Measurements from ENCODE around the gene UFC1.

Gene UFC1

DNA sequence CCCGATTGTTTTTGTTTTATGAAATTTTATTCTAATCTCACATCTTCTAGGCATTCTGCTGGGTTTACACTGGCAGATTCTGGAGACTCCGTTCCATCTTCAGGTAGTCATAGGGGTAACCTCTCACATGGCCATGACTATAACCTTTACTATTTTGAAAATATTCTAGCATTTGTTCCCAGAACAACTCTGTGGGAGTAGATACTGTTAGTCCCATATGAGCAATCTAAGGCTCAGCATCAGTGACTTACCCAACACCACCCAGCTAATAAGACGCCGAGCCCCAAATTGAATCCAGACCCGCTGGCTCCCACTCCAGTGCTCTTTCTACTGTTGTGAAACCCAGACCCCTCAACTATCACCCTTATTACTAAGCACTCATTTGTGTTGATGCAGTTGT is 35.3 kb downstream of the UFC1 start:
- H3K4me3 ChIP-seq (ENCODE audit: control insufficient read depth, low read depth, low read length), result no peak overlapping the region
- TF ChIP-seq, protein P1, sequence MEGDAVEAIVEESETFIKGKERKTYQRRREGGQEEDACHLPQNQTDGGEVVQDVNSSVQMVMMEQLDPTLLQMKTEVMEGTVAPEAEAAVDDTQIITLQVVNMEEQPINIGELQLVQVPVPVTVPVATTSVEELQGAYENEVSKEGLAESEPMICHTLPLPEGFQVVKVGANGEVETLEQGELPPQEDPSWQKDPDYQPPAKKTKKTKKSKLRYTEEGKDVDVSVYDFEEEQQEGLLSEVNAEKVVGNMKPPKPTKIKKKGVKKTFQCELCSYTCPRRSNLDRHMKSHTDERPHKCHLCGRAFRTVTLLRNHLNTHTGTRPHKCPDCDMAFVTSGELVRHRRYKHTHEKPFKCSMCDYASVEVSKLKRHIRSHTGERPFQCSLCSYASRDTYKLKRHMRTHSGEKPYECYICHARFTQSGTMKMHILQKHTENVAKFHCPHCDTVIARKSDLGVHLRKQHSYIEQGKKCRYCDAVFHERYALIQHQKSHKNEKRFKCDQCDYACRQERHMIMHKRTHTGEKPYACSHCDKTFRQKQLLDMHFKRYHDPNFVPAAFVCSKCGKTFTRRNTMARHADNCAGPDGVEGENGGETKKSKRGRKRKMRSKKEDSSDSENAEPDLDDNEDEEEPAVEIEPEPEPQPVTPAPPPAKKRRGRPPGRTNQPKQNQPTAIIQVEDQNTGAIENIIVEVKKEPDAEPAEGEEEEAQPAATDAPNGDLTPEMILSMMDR (conservative IDR thresholded peaks at IDR 0.05; ENCODE audit: control insufficient read depth, insufficient read depth, low read depth, low read length), result no peak
- DNase-seq (ENCODE audit: low read depth), result peak; percentile 99

DNA sequence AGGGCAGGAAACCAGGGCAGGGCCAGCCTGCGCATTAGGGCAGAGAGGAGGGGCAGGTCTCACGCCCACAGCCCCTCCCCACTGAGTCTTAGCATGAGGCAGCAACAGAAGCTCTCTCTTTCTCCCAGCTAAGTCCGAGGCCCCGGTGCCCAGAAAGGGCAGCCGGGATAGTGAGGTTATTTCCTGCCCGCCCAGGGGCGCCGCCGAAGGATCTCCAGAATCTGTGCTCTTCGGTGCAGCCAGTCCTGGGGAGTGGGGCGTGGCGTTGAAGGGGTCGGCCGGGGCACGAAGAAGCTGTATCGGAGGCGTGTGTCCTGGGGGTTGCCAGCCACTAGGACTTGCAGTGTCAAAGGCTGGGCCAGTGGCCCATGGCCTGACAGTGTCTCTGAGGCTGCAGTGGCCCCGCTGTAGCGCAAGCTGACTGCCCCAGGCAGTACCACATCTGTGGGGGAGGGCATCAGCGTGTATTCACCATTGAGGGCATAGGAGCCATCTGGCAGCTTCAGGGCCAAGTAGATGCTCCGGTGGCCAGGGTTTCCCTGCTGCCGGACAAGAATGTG is 37.3 kb downstream of the UFC1 start:
- TF ChIP-seq, protein P1 (conservative IDR thresholded peaks at IDR 0.05; ENCODE audit: control insufficient read depth, insufficient read depth, low read depth, low read length), result no peak
- DNase-seq (ENCODE audit: low read depth), result peak; percentile 33
- H3K4me3 ChIP-seq (ENCODE audit: control insufficient read depth, low read depth, low read length), result no peak overlapping the region

DNA sequence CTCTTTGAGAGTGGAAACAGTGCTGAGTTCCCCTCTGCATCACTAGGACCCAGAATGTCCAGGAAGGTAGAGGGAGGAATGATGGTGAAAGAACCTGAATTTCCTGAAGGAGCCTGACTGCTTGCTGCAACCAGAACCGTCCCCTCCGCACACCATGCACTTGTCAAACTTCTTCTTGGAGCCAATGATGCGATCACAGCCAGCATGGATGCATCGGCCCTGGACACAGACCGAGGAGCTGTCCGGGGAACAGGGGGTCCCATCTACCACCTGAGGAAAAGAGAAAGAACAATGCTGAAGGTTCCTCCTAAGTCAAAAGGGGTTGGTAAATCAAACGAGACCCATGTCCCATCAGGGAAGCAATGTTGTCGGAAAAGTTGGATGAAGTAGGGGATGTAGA is 38.2 kb downstream of the UFC1 start:
- H3K4me3 ChIP-seq (ENCODE audit: control insufficient read depth, low read depth, low read length), result no peak overlapping the region
- DNase-seq (ENCODE audit: low read depth), result no peak
- TF ChIP-seq, protein P1 (conservative IDR thresholded peaks at IDR 0.05; ENCODE audit: control insufficient read depth, insufficient read depth, low read depth, low read length), result no peak

DNA sequence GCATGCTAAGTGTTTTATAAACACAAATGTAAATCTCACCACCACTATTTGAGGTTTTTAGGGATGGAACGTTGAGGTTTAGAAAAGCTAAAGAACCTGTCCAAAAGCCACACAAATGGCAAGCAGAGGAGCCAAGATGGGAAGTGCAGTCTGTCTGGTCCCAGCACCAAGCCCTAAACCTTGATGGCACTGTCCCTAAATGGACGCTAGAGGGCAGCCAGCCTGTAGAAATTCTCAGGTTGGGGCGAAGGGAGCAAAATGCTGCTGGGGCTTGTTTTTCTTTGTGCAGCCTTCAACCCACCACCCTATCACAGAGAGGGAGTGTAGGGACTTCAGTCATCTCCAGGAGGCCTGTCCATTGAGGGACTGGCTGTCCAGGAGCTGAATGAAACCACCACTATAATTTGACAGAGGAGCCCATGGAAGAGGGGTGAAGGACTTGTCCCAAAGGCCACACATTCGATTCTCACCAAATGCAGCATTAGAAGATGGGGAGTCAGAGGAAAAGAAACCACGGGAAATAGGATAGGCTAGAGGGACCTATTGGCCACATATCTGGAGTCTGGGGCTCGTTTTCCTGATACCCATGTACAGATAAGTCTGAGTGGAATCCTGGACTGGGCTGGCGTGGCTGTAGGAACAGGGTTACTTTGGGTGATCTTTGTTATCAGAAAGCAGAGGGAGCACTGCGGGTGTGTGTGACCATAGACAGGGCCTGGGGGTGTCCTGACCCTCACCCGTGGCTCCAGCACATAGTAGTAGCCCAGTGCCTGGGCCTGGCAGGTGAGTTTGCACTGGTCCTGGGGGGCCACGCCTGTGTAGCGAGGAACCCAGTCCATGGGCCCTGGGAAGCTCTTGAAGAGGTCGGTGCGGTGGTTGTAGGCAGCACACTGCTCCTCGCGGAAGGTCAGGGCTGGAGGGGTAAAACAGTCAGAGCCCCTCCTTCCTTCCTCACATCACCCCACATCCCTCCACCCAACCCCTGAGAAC is 39.0 kb downstream of the UFC1 start:
- TF ChIP-seq, protein P1 (conservative IDR thresholded peaks at IDR 0.05; ENCODE audit: control insufficient read depth, insufficient read depth, low read depth, low read length), result peak; percentile 91
- DNase-seq (ENCODE audit: low read depth), result peak; percentile 84
- no peak overlapping the region for H3K4me3 ChIP-seq (ENCODE audit: control insufficient read depth, low read depth, low read length)

DNA sequence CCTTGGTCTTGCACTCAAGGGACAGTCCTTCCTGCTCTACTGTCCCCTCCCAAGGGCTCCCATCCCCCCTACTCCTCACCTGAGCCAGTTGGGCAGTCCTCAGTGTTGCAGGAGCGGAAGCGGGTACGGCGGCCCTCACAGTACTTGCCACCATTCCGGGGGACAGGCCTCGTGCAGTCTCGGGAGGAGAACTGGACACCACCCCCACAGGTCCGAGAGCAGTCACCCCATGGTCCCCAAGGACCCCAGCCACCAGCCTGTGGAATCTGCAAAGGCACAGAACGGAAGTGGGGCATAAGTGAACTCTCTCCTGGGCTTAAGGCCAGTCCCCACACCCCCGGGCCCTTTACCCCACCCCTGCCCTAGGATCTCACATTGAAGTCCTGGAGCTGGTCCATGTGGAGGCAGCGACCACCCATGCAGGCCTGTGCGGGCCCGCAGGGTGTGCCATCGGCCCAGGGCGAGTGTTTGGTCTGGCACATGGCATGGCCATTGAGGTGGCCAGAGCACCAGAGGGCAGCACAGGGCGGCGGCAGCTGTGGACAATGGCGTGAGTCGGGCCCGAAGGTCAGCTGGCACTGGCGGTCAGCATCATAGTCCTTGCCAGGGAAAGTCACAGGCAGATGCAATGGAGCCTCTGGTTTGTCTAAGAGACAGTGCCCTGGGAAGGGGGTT is 39.9 kb downstream of the UFC1 start:
- DNase-seq (ENCODE audit: low read depth), result peak; percentile 49
- TF ChIP-seq, protein P1 (conservative IDR thresholded peaks at IDR 0.05; ENCODE audit: control insufficient read depth, insufficient read depth, low read depth, low read length), result no peak
- no peak overlapping the region for H3K4me3 ChIP-seq (ENCODE audit: control insufficient read depth, low read depth, low read length)

DNA sequence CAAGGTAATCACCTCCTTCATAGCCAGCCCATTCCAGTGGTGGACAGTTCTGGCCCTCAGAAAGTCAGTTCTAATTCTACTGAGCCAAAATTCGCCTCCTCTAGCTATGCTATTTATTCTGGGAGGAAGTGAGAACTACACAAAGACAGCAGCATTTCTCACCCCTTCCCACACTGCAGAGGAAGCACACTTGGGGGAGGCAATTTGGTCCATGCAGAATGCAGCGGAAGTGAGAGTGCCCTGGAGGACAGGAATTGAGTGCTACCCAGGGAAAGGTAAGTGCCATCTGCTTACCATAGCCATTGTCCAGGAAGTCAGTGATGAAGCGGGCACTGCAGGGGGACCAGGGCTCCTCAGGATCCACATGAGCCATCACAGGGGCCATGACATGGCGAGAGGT is 41.4 kb downstream of the UFC1 start:
- TF ChIP-seq, protein P1 (conservative IDR thresholded peaks at IDR 0.05; ENCODE audit: control insufficient read depth, insufficient read depth, low read depth, low read length), result no peak
- H3K4me3 ChIP-seq (ENCODE audit: control insufficient read depth, low read depth, low read length), result peak overlapping the region; percentile 1
- DNase-seq (ENCODE audit: low read depth), result no peak

Measured in fibroblast of mammary gland (primary cell).